Stimulated activated CD8-positive, alpha-beta memory T cell treated with anti-CD3 and anti-CD28 coated beads, Interleukin-2, amount 100 ng/mL, for 1 hour (primary cell): ENCODE measurements around the gene PRKD1.

Experiments
- DNase-seq, 2 donors: peaks; one replicate each; pipeline ENCODE4 v3.0.0-alpha.2; 2020; ENCODE audit warnings: low read depth in 2 of 2

PRKD1 gene

GRCh38 chr14:29672831-29673230 is 254.8 kb downstream of the PRKD1 start:
- no peak for DNase-seq

DNA sequence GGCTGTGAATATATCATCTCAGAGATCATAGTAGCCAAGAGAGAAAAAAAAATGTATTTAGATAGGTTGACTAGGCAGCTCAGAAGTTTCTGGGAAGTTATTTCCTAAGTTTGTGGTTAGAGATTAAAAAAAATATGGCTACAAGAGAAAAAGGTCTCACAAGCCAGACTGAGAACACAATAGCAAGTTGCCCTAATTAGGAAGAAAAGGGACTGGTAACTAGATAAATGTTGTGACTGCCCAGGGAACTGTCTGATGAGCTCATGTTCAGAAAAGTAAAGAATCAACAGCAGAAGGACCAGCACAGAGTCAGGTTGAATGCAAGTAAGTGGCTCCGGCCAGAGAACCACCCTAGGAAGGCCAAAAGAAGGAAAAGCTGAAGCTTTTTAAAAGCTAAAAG is 256.6 kb downstream of the PRKD1 start:
- no peak for DNase-seq

DNA sequence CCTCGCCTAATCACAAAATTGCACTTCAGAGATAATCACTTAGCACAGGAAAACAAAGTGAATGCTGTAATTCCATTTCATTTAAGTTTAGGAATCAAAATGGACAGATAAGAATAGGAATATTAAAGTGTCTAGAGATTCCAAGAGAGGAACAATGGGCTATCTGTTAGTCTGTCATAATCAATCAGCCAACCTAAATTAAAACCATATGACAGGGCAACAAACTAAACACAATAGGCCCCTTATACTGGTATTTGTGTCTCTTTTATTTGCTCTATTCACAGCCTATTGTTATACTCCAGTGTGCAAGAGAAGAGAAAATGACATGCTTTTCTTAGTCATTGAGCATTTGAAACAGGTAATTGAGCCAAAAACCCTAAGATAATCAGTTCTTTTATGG is 259.4 kb downstream of the PRKD1 start:
- no peak for DNase-seq

DNA sequence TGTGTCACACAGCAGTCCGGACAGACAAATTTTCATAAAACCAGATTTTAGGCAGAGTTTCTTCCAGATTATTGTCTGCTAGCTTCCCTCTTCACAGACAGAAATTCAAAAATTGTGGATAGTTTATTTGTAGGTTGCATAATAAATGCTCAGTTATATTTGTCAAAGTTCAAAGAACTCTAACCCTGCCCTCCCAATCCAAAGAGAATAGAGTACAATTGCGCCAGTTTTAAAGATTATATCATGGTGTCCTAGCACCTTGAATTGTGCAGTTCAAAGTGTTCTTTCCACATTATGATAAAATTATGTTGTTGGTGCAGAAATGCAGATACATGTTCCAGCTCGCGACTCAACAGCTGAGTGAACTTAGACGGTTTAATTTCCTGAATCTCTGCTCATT is 263.1 kb downstream of the PRKD1 start:
- DNase-seq = no peak

GRCh38 chr14:29663281-29663801 is 264.3 kb downstream of the PRKD1 start:
- DNase-seq = no peak

- DNase-seq = no peak
These were observed 272.6 kb downstream of the PRKD1 start for GRCh38 chr14:29654901-29655550.

GRCh38 chr14:29653303-29653702 is 274.3 kb downstream of the PRKD1 start:
- DNase-seq = no peak

DNA sequence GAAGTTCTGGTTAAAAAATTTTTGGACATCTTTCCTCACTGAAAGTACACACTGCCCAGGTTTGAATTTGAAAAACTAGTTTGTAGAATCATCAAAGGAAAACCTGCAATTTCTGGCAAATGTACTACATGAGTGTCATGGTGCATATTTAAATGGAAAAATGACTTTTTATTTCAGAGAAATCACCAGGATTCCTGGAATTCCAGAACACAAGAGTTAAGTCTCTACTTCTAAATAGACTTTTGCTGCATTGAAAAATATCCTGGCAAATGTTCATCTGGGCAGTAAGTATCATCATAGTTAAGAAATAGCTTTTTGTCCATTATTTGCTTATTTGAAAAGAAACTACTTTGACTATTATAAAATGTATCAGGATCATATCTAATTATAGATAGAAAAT is 275.1 kb downstream of the PRKD1 start:
- no peak for DNase-seq

GRCh38 chr14:29650554-29651269 is 276.9 kb downstream of the PRKD1 start:
- no peak for DNase-seq

DNA sequence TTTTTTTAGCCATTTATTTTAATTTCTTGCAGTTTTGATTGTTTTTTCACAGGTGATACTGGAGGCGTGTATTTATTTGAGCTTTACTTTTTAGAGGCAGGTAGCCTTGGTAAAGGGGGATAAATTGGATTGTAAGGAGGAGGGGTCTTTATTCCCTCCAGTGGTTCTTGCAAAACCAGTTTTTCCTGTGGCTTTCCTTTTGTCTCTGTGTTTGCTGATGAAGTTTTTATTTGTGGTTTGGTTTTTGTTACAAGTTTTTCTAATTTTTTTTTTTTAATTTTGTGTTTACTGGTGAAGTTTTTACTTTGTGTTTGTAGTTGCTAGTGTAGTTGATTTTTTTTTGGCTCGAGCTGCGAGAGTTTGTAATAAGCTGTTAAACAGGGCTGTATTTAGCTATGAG is 278.5 kb downstream of the PRKD1 start:
- DNase-seq = no peak

DNA sequence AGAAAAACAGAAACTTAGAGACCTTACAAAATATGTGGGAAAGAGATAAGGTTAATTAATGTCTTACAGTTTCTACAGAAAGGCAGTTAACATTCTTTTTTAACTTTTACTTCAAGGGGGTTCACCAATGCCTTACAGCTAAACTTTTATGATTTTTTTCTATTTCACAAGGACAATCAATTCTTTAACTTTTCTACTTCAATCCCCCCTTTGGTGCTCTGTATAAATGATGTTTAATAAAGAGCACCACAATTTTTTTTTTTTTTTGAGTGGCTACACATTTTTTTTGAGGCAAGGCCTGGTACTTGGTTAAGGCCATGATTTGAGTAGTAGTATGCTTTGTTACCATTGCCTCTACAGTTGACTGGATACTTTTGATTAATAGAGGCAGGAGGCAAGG is 279.6 kb downstream of the PRKD1 start:
- no peak for DNase-seq

GRCh38 chr14:29645117-29645516 is 282.5 kb downstream of the PRKD1 start:
- no peak for DNase-seq

GRCh38 chr14:29643433-29644211 is 284.0 kb downstream of the PRKD1 start:
- no peak for DNase-seq

DNA sequence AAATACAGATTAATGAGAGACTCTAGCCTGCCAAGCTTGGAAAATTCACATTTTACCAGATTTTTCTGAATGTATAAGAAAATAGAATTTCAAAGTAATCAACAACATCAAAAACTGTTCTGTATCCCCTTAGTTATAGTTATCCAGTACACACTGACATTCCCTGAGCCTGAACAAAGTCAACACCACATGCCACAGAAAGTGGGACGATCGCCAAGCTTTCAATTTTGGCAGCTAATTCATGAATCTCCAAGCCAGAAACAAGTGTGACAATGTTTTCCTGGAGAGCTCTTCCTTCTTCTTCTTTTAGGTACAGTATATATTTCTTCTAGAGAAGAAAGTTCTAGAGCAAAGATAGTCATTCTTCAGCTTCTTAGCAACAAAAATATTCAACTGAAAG is 290.2 kb downstream of the PRKD1 start:
- no peak for DNase-seq

- DNase-seq = no peak
These were observed 290.8 kb downstream of the PRKD1 start for GRCh38 chr14:29636870-29637269.

DNA sequence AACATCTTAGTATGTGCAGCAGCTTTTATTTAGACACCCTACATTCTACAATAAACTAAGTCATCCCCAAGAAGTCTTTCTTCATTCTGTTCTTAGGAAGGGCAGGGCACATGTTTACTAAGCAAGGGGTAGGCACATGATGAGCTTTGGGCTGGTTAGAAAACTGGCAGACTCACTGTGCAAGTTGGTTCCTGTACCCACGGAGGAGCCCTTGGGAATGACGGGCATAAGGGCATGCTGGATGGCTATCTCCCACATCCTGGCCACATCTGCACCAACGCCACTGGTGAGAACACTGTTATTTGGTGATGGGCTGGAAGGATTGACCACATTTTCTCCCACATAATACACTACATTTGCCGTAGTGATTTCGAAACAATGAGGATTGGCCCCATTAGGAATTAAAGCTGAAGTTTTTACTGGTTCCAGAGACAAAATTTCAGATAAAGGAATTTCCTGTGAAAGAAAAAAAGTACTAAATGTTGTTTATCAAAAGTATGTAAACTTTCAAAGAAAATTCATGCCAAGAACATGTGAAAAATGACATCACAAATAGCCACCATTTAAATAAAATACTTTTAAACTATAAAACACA is 297.0 kb downstream of the PRKD1 start:
- no peak for DNase-seq

DNA sequence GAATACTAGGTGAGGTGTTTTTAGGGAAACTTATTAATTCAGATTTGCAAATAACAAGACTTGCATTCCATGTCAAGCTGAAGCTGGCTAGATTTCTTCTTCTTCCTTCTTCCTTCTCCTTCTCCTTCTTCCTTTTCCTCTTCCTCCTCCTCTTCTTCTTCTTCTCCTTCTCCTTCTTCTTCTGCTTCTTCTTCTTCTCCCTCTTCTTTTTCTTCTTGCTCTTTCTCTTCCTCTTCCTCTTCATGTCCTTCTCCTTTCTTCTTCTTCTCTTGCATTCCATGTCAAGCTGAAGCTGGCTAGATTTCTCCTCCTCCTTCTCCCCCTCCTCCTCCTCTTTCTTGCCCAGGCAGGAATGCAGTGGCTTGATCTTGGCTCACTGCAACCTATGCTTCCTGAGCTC is 297.8 kb downstream of the PRKD1 start:
- no peak for DNase-seq

GRCh38 chr14:29627137-29627536 is 300.5 kb downstream of the PRKD1 start:
- DNase-seq = no peak

GRCh38 chr14:29618323-29619067 is 309.2 kb downstream of the PRKD1 start:
- DNase-seq = no peak

GRCh38 chr14:29616922-29617321 is 310.7 kb downstream of the PRKD1 start:
- no peak for DNase-seq

GRCh38 chr14:29608861-29609260 is 318.8 kb downstream of the PRKD1 start:
- DNase-seq = no peak

DNA sequence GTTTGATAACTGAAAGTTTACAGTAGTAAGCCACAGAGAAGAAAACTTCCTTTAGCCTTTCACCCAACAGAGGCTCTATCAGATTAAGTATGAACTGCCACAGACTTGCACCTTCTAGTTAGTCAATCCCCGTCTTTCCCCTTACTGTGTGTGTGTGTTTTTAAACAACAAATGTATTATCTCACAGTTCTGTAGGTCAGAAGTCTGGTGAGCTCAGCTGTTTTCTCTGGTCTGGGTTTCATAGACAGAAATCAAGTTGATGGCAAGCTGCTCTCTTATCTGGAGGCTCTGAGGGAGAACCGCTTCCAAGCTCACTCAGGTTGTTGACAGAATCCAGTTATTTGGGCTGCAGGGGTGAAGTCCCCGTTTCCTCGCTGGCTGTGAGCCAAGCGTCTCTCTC is 320.5 kb downstream of the PRKD1 start:
- no peak for DNase-seq
